HG02571 (cell line): ENCODE data around the gene CCSER1.

Experiments
- ATAC-seq: cut with Tn5 transposase; IDR thresholded peaks from one replicate; pipeline ENCODE4 v1.9.1; 2021; ENCODE audit warnings: mild to moderate bottlenecking, moderate library complexity; ENCODE audit not compliant: unreplicated experiment

Gene CCSER1

GRCh38 chr4:90189178-90189577, 62.0 kb downstream of the CCSER1 start:
- no peak for ATAC-seq

GRCh38 chr4:90189946-90190345, 62.8 kb downstream of the CCSER1 start:
- ATAC-seq: no peak

GRCh38 chr4:90190525-90190924, 63.3 kb downstream of the CCSER1 start:
- ATAC-seq: no peak

- ATAC-seq: no peak
Observed at GRCh38 chr4:90198086-90198847, 71.1 kb downstream of the CCSER1 start.

- no peak for ATAC-seq
Observed at GRCh38 chr4:90207887-90208454, 80.8 kb downstream of the CCSER1 start.

GRCh38 chr4:90209922-90210321, 82.7 kb downstream of the CCSER1 start:
- no peak for ATAC-seq

- ATAC-seq: no peak
Observed at GRCh38 chr4:90211174-90211573, 84.0 kb downstream of the CCSER1 start.

- ATAC-seq: no peak
Observed at GRCh38 chr4:90215286-90215685, 88.1 kb downstream of the CCSER1 start.

- ATAC-seq: no peak
Observed at GRCh38 chr4:90219822-90220221, 92.6 kb downstream of the CCSER1 start.

GRCh38 chr4:90220459-90220858, 93.3 kb downstream of the CCSER1 start:
- no peak for ATAC-seq

GRCh38 chr4:90226734-90227133, 99.5 kb downstream of the CCSER1 start:
- no peak for ATAC-seq

- no peak for ATAC-seq
Observed at GRCh38 chr4:90227177-90227576, 100.0 kb downstream of the CCSER1 start.

- no peak for ATAC-seq
Observed at GRCh38 chr4:90234916-90235547, 107.8 kb downstream of the CCSER1 start.

GRCh38 chr4:90237751-90238530, 110.7 kb downstream of the CCSER1 start:
- ATAC-seq: no peak

- ATAC-seq: no peak
Observed at GRCh38 chr4:90240333-90240732, 113.1 kb downstream of the CCSER1 start.

- ATAC-seq: no peak
Observed at GRCh38 chr4:90241008-90241407, 113.8 kb downstream of the CCSER1 start.

- no peak for ATAC-seq
Observed at GRCh38 chr4:90245837-90246236, 118.6 kb downstream of the CCSER1 start.

- no peak for ATAC-seq
Observed at GRCh38 chr4:90246816-90247215, 119.6 kb downstream of the CCSER1 start.

- ATAC-seq: no peak
Observed at GRCh38 chr4:90254357-90254756, 127.2 kb downstream of the CCSER1 start.

- ATAC-seq: no peak
Observed at GRCh38 chr4:90274175-90274574, 147.0 kb downstream of the CCSER1 start.

- ATAC-seq: no peak
Observed at GRCh38 chr4:90280954-90281353, 153.8 kb downstream of the CCSER1 start.
